Gastrocnemius medialis (tissue), 4 donors: ENCODE results near the gene RETREG1. TPM values are rescaled to one million over a fixed set of nuclear protein-coding genes. Genes with fewer than 3 reads are reported as not detected.
"Not testable (repeated sequence)": the region's sequence is repeated elsewhere in the genome, so short reads cannot be mapped to it uniquely, and the experiment has no call there.

ENCODE experiments used
- ATAC-seq, 2 donors: fragments of 150-250 bp; one replicate each; pipeline ENCODE4 v1.9.1; 2016
- DNase-seq, 2 donors: peaks; one replicate each; pipeline ENCODE4 v3.0.0-alpha.2; 2019
- H3K27ac ChIP-seq, 4 donors: fragments of 200-600 bp; sonication (generic); 1 replicate in 1 of 4; 2 replicates in 3 of 4; pipeline ENCODE4 v1.5.1; 2016 to 2018; ENCODE audit warnings: mild to moderate bottlenecking in 2 of 4, moderate library complexity in 1 of 4
- H3K27me3 ChIP-seq, 3 donors: fragments of 200-600 bp; sonication (generic) in 2 of 3; 1 replicate in 1 of 3; 2 replicates in 2 of 3; pipeline versions ENCODE4 v1.5.1 to v1.6.0; 2016 to 2019; ENCODE audit warnings: mild to moderate bottlenecking in 1 of 3, moderate library complexity in 1 of 3
- H3K36me3 ChIP-seq, 2 donors: fragments of 200-600 bp; sonication (generic) in 1 of 2; one replicate each; pipeline ENCODE4 v1.5.1; 2017 to 2018
- H3K4me1 ChIP-seq, 2 donors: fragments of 200-600 bp; sonication (generic) in 1 of 2; one replicate each; pipeline ENCODE4 v1.5.1; 2016 to 2017; ENCODE audit warnings: mild to moderate bottlenecking in 2 of 2
- H3K4me3 ChIP-seq, 4 donors: fragments of 200-600 bp; sonication (generic) in 3 of 4; 1 replicate in 1 of 4; 2 replicates in 3 of 4; pipeline ENCODE4 v1.5.1; 2016 to 2019; ENCODE audit warnings: mild to moderate bottlenecking in 2 of 4
- H3K9me3 ChIP-seq, 3 donors: fragments of 200-600 bp; sonication (generic) in 2 of 3; 1 replicate in 1 of 3; 2 replicates in 2 of 3; pipeline ENCODE4 v1.5.1; 2016 to 2019
- CTCF ChIP-seq, 5 experiments: fragments of 450-650 bp in 3 of 5; fragments of 200-600 bp in 2 of 5; sonication (generic) in 2 of 5; IDR thresholded peaks in 4 of 5; conservative IDR thresholded peaks in 1 of 5; 1 replicate in 4 of 5; 2 replicates in 1 of 5; pipeline ENCODE4 v1.5.1; 2016 to 2019; ENCODE audit warnings: antibody characterized with exemption in 5 of 5, mild to moderate bottlenecking in 3 of 5, moderate library complexity in 3 of 5
- POLR2A ChIP-seq, 2 donors: fragments of 450-650 bp; IDR thresholded peaks; one replicate each; pipeline ENCODE4 v1.6.1; 2017; ENCODE audit warnings: antibody characterized with exemption in 2 of 2, mild to moderate bottlenecking in 2 of 2, moderate library complexity in 2 of 2
- in situ Hi-C, 4 donors: fragments of 200-750 bp; cut with MboI; loops; one replicate each; pipeline versions ENCODE4 v1.15.0 to v1.8.0; 2017; ENCODE audit warnings: low sequenced_read_pairs in 4 of 4
- intact Hi-C: fragments of 100-400 bp; cut with DNase I; formaldehyde crosslinking; loops from one replicate; pipeline ENCODE4 v1.15.1; 2023; ENCODE audit warnings: low total_unique reads
- total RNA-seq, 4 donors: library from RNA; depleted of rRNA; stranded (reverse); fragments of >200 nt; gene quantifications; one replicate each; pipeline versions ENCODE4 v1.1.0 to v1.2.3, GENCODE V29; 2016

RETREG1 gene
- total RNA-seq, 4 donors from 2014 or later: 94.2 to 380 (median 305) TPM

- intact Hi-C loops: no loop called here
- DNase-seq: no peak
Measured at GRCh38 chr5:16547200-16547842, 69.5 kb downstream of the RETREG1 start.

GRCh38 chr5:16546732-16547131 lies 70.1 kb downstream of the RETREG1 start:
- ATAC-seq (peak; percentile 25 to 34), DNase-seq (no peak)
- intact Hi-C loops (no loop called here), in situ Hi-C loops (no loop called here)
- Histone ChIP-seq H3K4me3 (no peak overlapping the region), H3K4me1 (peaks cover 56 to 66% of the 10 kb centered on the region in 2 donors), H3K9me3 (no peaks in the 10 kb centered on the region), H3K27me3 (no peaks in the 10 kb centered on the region), H3K36me3 (no peaks in the 10 kb centered on the region), H3K27ac (peak overlapping the region; percentile 90 to 97 (median 94))
- no peak for TF ChIP-seq CTCF (IDR thresholded peaks at IDR 0.05 in 4 of 5, conservative IDR thresholded peaks at IDR 0.05 in 1 of 5)
- no peak for TF ChIP-seq POLR2A (IDR thresholded peaks at IDR 0.05)

More at GRCh38 chr5:16547200-16547842, 69.5 kb downstream of the RETREG1 start:
- no peaks in the 10 kb centered on the region for H3K36me3 ChIP-seq
- no peak for TF ChIP-seq CTCF (IDR thresholded peaks at IDR 0.05 in 4 of 5, conservative IDR thresholded peaks at IDR 0.05 in 1 of 5)
- no peak for TF ChIP-seq POLR2A (IDR thresholded peaks at IDR 0.05)
- no peak overlapping the region for H3K4me3 ChIP-seq
- ATAC-seq: peak in 1 of 2 donors; percentile 10
- no peaks in the 10 kb centered on the region for H3K27me3 ChIP-seq
- H3K4me1 ChIP-seq: peaks cover 60 to 66% of the 10 kb centered on the region in 2 donors
- H3K27ac ChIP-seq: peak overlapping the region; percentile 90 to 97 (median 94)
- in situ Hi-C loops: no loop called here
- no peaks in the 10 kb centered on the region for H3K9me3 ChIP-seq

GRCh38 chr5:16544607-16545374 lies 72.0 kb downstream of the RETREG1 start:
- intact Hi-C loops (no loop called here), in situ Hi-C loops (loop anchor here in 1 of 4 donors (5.0 kb wide), 1 partner anchor 37 kb away; no protein-coding TSS in a partner anchor)
- peak; percentile 58 to 69 for ATAC-seq
- H3K4me3 ChIP-seq: no peak overlapping the region
- TF ChIP-seq CTCF (IDR thresholded peaks at IDR 0.05 in 4 of 5, conservative IDR thresholded peaks at IDR 0.05 in 1 of 5): no peak
- peak; percentile 35 to 85 for TF ChIP-seq POLR2A (IDR thresholded peaks at IDR 0.05)
- no peaks in the 10 kb centered on the region for H3K27me3 ChIP-seq
- no peak for DNase-seq
- H3K9me3 ChIP-seq: no peaks in the 10 kb centered on the region
- peak overlapping the region; percentile 90 to 97 (median 94) for H3K27ac ChIP-seq
- peaks cover 62 to 76% of the 10 kb centered on the region in 2 donors for H3K4me1 ChIP-seq
- H3K36me3 ChIP-seq: no peaks in the 10 kb centered on the region

- H3K27me3 ChIP-seq, H3K9me3 ChIP-seq, H3K36me3 ChIP-seq, H3K4me3 ChIP-seq, ATAC-seq, DNase-seq: not testable (repeated sequence)
- Histone ChIP-seq H3K27ac (peak overlapping the region; percentile 90 to 97 (median 94)), H3K4me1 (peaks cover 56 to 73% of the 10 kb centered on the region in 2 donors)
- in situ Hi-C loops (loop anchor here in 1 of 4 donors (5.0 kb wide), 1 partner anchor 36 kb away; no protein-coding TSS in a partner anchor), intact Hi-C loops (loop anchor here (2.0 kb wide), 1 partner anchor 234 kb away; no protein-coding TSS in a partner anchor)
Measured at GRCh38 chr5:16543206-16543605, 73.6 kb downstream of the RETREG1 start.

GRCh38 chr5:16542236-16542635 lies 74.6 kb downstream of the RETREG1 start:
- intact Hi-C loops: loop anchor here (2.0 kb wide), 1 partner anchor 235 kb away; no protein-coding TSS in a partner anchor
- ATAC-seq (no peak), DNase-seq (no peak)
- in situ Hi-C loops: loop anchor here in 1 of 4 donors (5.0 kb wide), 1 partner anchor 35 kb away; no protein-coding TSS in a partner anchor
- Histone ChIP-seq H3K9me3 (no peaks in the 10 kb centered on the region), H3K36me3 (no peaks in the 10 kb centered on the region), H3K4me1 (peaks cover 56 to 73% of the 10 kb centered on the region in 2 donors), H3K27ac (peak overlapping the region; percentile 90 to 97 (median 94)), H3K4me3 (no peak overlapping the region), H3K27me3 (no peaks in the 10 kb centered on the region)
- TF ChIP-seq CTCF (IDR thresholded peaks at IDR 0.05 in 4 of 5, conservative IDR thresholded peaks at IDR 0.05 in 1 of 5) (no peak), POLR2A (IDR thresholded peaks at IDR 0.05) (no peak)

- peak overlapping the region; percentile 90 to 97 (median 94) for H3K27ac ChIP-seq
- intact Hi-C loops, DNase-seq, ATAC-seq, H3K4me3 ChIP-seq, H3K9me3 ChIP-seq, H3K36me3 ChIP-seq, H3K27me3 ChIP-seq: not testable (repeated sequence)
- in situ Hi-C loops: loop anchor here in 1 of 4 donors (5.0 kb wide), 1 partner anchor 34 kb away; no protein-coding TSS in a partner anchor
- peaks cover 57 to 72% of the 10 kb centered on the region in 2 donors for H3K4me1 ChIP-seq
Measured at GRCh38 chr5:16541592-16541991, 75.2 kb downstream of the RETREG1 start.
